HepG2 (cell line): ENCODE data around the gene MAP3K3. TPM values are rescaled to one million over a fixed set of nuclear protein-coding genes. Genes with fewer than 3 reads are reported as not detected.

Source experiments
- CAMTA2 ChIP-seq: sonication (generic); formaldehyde crosslinking; IDR thresholded peaks from 2 replicates; pipeline ENCODE4 v1.4.0; 2020; ENCODE audit warnings: mild to moderate bottlenecking, missing genetic modification reagents, borderline replicate concordance
- GATAD2A ChIP-seq: IDR thresholded peaks from 2 replicates; pipeline ENCODE4 v1.6.1; 2016
- GRHL1 ChIP-seq: sonication (generic); formaldehyde crosslinking; conservative IDR thresholded peaks from 2 replicates; pipeline ENCODE4 v1.8.0; 2022; ENCODE audit warnings: missing genetic modification reagents
- KDM4B ChIP-seq: sonication (generic); formaldehyde crosslinking; IDR thresholded peaks from 2 replicates; pipeline ENCODE4 v1.4.0; 2020; ENCODE audit warnings: missing genetic modification reagents
- KLF12 ChIP-seq: sonication (generic); formaldehyde crosslinking; IDR thresholded peaks from 2 replicates; pipeline ENCODE4 v1.4.0; 2020; ENCODE audit warnings: missing genetic modification reagents, borderline replicate concordance
- KLF15 ChIP-seq: sonication (generic); formaldehyde crosslinking; IDR thresholded peaks from 2 replicates; pipeline ENCODE4 v1.8.1; 2023; ENCODE audit warnings: borderline replicate concordance, mild to moderate bottlenecking, inconsistent platforms, missing genetic modification reagents, mixed read lengths
- NFE2L2 ChIP-seq: fragments of 150-350 bp; IDR thresholded peaks from 2 replicates; pipeline ENCODE4 v1.6.1; 2014; ENCODE audit warnings: low read length
- PRDM4 ChIP-seq: sonication (generic); formaldehyde crosslinking; IDR thresholded peaks from 2 replicates; pipeline ENCODE4 v1.9.0; 2021; ENCODE audit warnings: missing genetic modification reagents, borderline replicate concordance
- SATB2 ChIP-seq: sonication (generic); formaldehyde crosslinking; IDR thresholded peaks from 2 replicates; pipeline ENCODE4 v1.5.0; 2020; ENCODE audit warnings: missing genetic modification reagents
- STAT6 ChIP-seq: sonication (generic); formaldehyde crosslinking; IDR thresholded peaks from 2 replicates; pipeline ENCODE4 v1.4.0; 2020; ENCODE audit warnings: missing genetic modification reagents, mild to moderate bottlenecking, borderline replicate concordance
- SYNCRIP ChIP-seq: fragments of 200-400 bp; formaldehyde crosslinking; IDR thresholded peaks from 2 replicates; pipeline ENCODE4 v1.6.1; 2018; ENCODE audit warnings: mild to moderate bottlenecking, low read depth, low read length; ENCODE audit not compliant: insufficient read depth
- THAP11 ChIP-seq: IDR thresholded peaks from 2 replicates; pipeline ENCODE4 v1.6.1; 2016; ENCODE audit warnings: missing biosample characterization, missing genetic modification reagents
- ZBTB39 ChIP-seq: sonication (generic); formaldehyde crosslinking; IDR thresholded peaks from 2 replicates; pipeline ENCODE4 v1.5.0; 2020; ENCODE audit warnings: missing genetic modification reagents
- ZNF430 ChIP-seq: sonication (generic); formaldehyde crosslinking; IDR thresholded peaks from 2 replicates; pipeline ENCODE4 v1.9.0; 2021; ENCODE audit warnings: mild to moderate bottlenecking, missing genetic modification reagents
- ZNF501 ChIP-seq: sonication (generic); formaldehyde crosslinking; IDR thresholded peaks from 2 replicates; pipeline ENCODE4 v1.5.1; 2020; ENCODE audit warnings: mild to moderate bottlenecking, moderate library complexity, missing genetic modification reagents
- ZNF691 ChIP-seq: sonication (generic); formaldehyde crosslinking; IDR thresholded peaks from 2 replicates; pipeline ENCODE4 v1.4.0; 2020; ENCODE audit warnings: missing genetic modification reagents, low read depth, mild to moderate bottlenecking, borderline replicate concordance
- polyA plus RNA-seq, 8 experiments: library from polyadenylated mRNA; depleted of rRNA in 3 of 8; stranded (reverse) in 7 of 8; unstranded in 1 of 8; fragments of >200 nt; fragmentation: Illumina TruSeq in 4 of 8; extraction: Trizol in 4 of 8; gene quantifications; 2 replicates each; pipeline versions ENCODE4 v1.2.1 to v1.2.3, GENCODE V29; 2011 to 2016; ENCODE audit warnings: low read depth in 4 of 8, missing spikeins in 1 of 8, mixed read lengths in 1 of 8; ENCODE audit not compliant: insufficient read depth in 1 of 8
- total RNA-seq, 5 experiments: library from RNA; depleted of rRNA; stranded (reverse); fragments of >200 nt; fragmentation: Illumina TruSeq; extraction: Trizol; gene quantifications; 2 replicates each; pipeline ENCODE4 v1.2.3, GENCODE V29; 2016; ENCODE audit warnings: low read depth in 1 of 5

MAP3K3 gene
- total and polyA plus RNA-seq, 2 of the 13 experiments (the other 11 are each of a cell fraction or from before 2014, with no cell fraction given), result 17.7 to 21.8 TPM

- TF ChIP-seq ZNF691 (CRISPR knock-in tag) (no peak), THAP11 (0 out of 2 replicates have a peak, but pooled peaks have one; percentile 22), GATAD2A (peak; percentile 44; the same call in 1 of the 2 replicates), SATB2 (no peak), KLF15 (CRISPR knock-in tag) (no peak), ZBTB39 (CRISPR knock-in tag) (no peak), ZNF430 (CRISPR knock-in tag) (no peak), PRDM4 (CRISPR knock-in tag) (no peak), CAMTA2 (CRISPR knock-in tag) (no peak), SYNCRIP (no peak), STAT6 (CRISPR knock-in tag) (no peak), KLF12 (CRISPR knock-in tag) (no peak), ZNF501 (CRISPR knock-in tag) (no peak), NFE2L2 (no peak), GRHL1 (CRISPR knock-in tag) (no peak), KDM4B (CRISPR knock-in tag) (no peak)
Observed at GRCh38 chr17:63601439-63602371, 20.5 kb upstream of the MAP3K3 start (continued).
